Neural crest cell (in vitro differentiated cells): Measurements from ENCODE around the gene ARSJ. TPM values are rescaled to one million over a fixed set of nuclear protein-coding genes. Genes with fewer than 3 reads are reported as not detected.
"Not testable (repeated sequence)": the region's sequence is repeated elsewhere in the genome, so short reads cannot be mapped to it uniquely, and the experiment has no call there.

Experiments used
- DNase-seq: peaks from one replicate; pipeline ENCODE4 v3.0.0; 2021; ENCODE audit warnings: low read depth, mixed read lengths, low spot score
- H3K27ac Mint-ChIP-seq: one replicate; pipeline ENCODE4 v1.8.0; 2021; ENCODE audit warnings: mild to moderate bottlenecking, mixed read lengths; ENCODE audit not compliant: unreplicated experiment
- H3K27me3 Mint-ChIP-seq: 2 replicates; pipeline ENCODE4 v1.8.0; 2021; ENCODE audit warnings: low read depth, mild to moderate bottlenecking, mixed read lengths
- H3K36me3 Mint-ChIP-seq: 2 replicates; pipeline ENCODE4 v1.8.0; 2021; ENCODE audit warnings: low read depth, mild to moderate bottlenecking, mixed read lengths
- H3K4me1 Mint-ChIP-seq: 2 replicates; pipeline ENCODE4 v1.8.0; 2021; ENCODE audit warnings: mixed read lengths
- H3K4me3 Mint-ChIP-seq: one replicate; pipeline ENCODE4 v1.8.0; 2021; ENCODE audit warnings: mild to moderate bottlenecking, mixed read lengths
- H3K9me3 Mint-ChIP-seq: 2 replicates; pipeline ENCODE4 v1.8.0; 2021; ENCODE audit warnings: mixed read lengths
- total RNA-seq: library from RNA; stranded (reverse); gene quantifications from 2 replicates; pipeline ENCODE4 v1.2.1, GENCODE V29; 2021
- TF ChIP-seq, protein P1 (sequence below): fragments of 200-600 bp; sonication (generic); conservative IDR thresholded peaks from 2 replicates; pipeline ENCODE4 v1.5.0; 2021; ENCODE audit warnings: antibody characterized with exemption, mild to moderate bottlenecking

The ARSJ gene
- total RNA-seq, 1 donor from 2014 or later = 0.49 TPM

DNA sequence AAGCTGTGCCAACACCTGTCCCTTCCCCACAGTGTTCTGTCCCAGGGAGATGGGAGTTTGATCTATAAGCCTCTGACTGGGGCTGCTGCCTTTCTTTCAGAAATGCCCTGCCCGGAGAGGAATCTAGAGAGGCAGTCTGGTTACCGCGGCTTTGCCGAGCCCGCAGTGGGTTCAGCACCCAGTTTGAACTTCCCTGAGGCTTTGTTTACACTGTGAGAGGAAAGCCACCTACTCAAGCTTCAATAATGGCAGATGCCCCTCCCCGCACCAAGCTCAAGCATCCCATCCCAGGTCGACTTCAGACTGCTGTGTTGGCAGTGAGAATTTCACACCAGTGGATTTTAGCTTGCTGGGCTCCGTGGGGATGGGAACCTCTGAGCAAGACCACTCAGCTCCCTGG is 33.3 kb upstream of the ARSJ start:
- H3K9me3 Mint-ChIP-seq = peaks cover 5% of the 10 kb centered on the region
- H3K4me1 Mint-ChIP-seq = no peaks in the 10 kb centered on the region
- H3K36me3 Mint-ChIP-seq = peaks cover 5% of the 10 kb centered on the region
- no peak overlapping the region for H3K27ac Mint-ChIP-seq
- TF ChIP-seq, protein P1, sequence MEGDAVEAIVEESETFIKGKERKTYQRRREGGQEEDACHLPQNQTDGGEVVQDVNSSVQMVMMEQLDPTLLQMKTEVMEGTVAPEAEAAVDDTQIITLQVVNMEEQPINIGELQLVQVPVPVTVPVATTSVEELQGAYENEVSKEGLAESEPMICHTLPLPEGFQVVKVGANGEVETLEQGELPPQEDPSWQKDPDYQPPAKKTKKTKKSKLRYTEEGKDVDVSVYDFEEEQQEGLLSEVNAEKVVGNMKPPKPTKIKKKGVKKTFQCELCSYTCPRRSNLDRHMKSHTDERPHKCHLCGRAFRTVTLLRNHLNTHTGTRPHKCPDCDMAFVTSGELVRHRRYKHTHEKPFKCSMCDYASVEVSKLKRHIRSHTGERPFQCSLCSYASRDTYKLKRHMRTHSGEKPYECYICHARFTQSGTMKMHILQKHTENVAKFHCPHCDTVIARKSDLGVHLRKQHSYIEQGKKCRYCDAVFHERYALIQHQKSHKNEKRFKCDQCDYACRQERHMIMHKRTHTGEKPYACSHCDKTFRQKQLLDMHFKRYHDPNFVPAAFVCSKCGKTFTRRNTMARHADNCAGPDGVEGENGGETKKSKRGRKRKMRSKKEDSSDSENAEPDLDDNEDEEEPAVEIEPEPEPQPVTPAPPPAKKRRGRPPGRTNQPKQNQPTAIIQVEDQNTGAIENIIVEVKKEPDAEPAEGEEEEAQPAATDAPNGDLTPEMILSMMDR = no peak
- H3K27me3 Mint-ChIP-seq = no peaks in the 10 kb centered on the region
- H3K4me3 Mint-ChIP-seq = no peak overlapping the region
- no peak for DNase-seq

GRCh38 chr4:114005569-114006442 is 26.4 kb upstream of the ARSJ start:
- Mint-ChIP-seq H3K4me3 (no peak overlapping the region), H3K36me3 (peaks cover 2% of the 10 kb centered on the region), H3K9me3 (peaks cover 2% of the 10 kb centered on the region), H3K27ac (no peak overlapping the region), H3K27me3 (no peaks in the 10 kb centered on the region), H3K4me1 (no peaks in the 10 kb centered on the region)
- TF ChIP-seq, protein P1 = no peak
- no peak for DNase-seq

- not testable (repeated sequence) for H3K36me3 Mint-ChIP-seq, H3K4me3 Mint-ChIP-seq, DNase-seq, H3K4me1 Mint-ChIP-seq, H3K9me3 Mint-ChIP-seq, H3K27ac Mint-ChIP-seq, H3K27me3 Mint-ChIP-seq
Measured at GRCh38 chr4:114004483-114005226, 25.2 kb upstream of the ARSJ start.

DNA sequence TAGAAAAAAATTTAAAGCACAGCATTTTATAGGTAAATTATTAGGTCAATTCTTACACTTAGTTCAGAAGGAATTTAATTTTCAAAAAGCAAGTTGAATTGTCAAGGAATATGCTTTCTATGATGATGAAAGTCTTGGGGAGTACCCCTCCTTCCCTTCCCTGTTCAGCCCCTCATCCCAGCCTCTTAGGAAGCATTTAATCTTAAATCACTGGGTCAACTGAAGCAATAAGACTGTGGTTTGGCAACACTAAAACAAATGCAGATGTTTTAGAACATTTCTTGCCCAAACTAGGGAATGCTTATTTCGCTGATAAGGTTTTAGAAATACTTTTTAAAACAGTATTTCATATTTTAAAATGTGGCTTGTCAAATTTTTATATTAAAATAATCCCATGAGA is 19.1 kb upstream of the ARSJ start:
- H3K4me1 Mint-ChIP-seq = no peaks in the 10 kb centered on the region
- H3K27ac Mint-ChIP-seq = no peak overlapping the region
- TF ChIP-seq, protein P1 = no peak
- H3K27me3 Mint-ChIP-seq = no peaks in the 10 kb centered on the region
- H3K9me3 Mint-ChIP-seq = no peaks in the 10 kb centered on the region
- DNase-seq = no peak
- no peak overlapping the region for H3K4me3 Mint-ChIP-seq
- H3K36me3 Mint-ChIP-seq = no peaks in the 10 kb centered on the region

DNA sequence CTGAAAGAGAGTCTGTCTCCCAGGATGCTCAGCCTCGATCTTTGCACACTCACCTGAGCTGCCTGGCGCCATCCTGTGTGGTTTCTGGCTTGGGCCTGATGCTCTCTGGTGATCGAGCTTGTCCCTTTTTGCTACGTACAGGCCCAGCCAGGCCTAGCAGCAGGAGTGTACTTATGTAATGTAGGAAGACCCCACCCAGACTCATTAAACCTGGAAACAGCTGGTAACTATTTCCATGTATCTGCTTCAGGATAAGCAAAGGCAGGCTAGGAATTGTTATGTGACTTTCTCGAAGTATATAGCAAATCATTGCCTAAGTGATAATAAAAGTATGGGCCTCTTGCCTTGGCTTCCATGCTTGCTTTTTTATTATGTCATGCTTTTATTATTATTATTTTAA is 18.6 kb upstream of the ARSJ start:
- Mint-ChIP-seq H3K4me1 (no peaks in the 10 kb centered on the region), H3K27me3 (no peaks in the 10 kb centered on the region), H3K9me3 (no peaks in the 10 kb centered on the region), H3K4me3 (no peak overlapping the region), H3K36me3 (no peaks in the 10 kb centered on the region), H3K27ac (no peak overlapping the region)
- DNase-seq = no peak
- TF ChIP-seq, protein P1 = no peak

DNA sequence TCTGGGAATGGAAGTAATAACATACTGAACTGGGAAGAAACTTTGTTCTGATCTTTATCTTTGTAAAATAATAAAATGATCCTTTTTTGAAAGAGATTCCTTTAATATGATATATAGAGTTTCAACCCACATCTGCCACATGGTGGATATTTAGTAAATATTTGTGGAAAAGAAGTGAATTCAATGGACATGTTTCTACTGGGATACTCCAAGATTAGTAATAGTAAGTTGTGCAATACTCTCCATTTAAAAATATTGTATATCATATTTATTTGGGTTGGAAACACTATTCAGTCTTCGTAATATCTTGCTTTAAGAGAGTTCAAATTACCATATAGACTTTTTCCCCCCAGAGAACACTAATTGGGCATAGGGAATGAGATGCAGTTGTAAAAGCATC is 17.8 kb upstream of the ARSJ start:
- TF ChIP-seq, protein P1 = no peak
- H3K9me3 Mint-ChIP-seq = no peaks in the 10 kb centered on the region

More for the DNA sequence above, 17.8 kb upstream of the ARSJ start:
- no peak for DNase-seq
- Mint-ChIP-seq H3K27me3 (no peaks in the 10 kb centered on the region), H3K27ac (no peak overlapping the region), H3K4me3 (no peak overlapping the region), H3K36me3 (no peaks in the 10 kb centered on the region), H3K4me1 (no peaks in the 10 kb centered on the region)
